Neutrophil (primary cell): ENCODE results near the gene EXOC6B.
"Not testable (repeated sequence)": the region's sequence is repeated elsewhere in the genome, so short reads cannot be mapped to it uniquely, and the experiment has no call there.

Experiments used
- H3K27ac ChIP-seq: fragments of 200-600 bp; sonication (generic); 2 replicates; pipeline ENCODE4 v1.5.1; 2016; ENCODE audit warnings: mild to moderate bottlenecking, moderate library complexity
- H3K27me3 ChIP-seq: fragments of 200-600 bp; sonication (generic); 2 replicates; pipeline ENCODE4 v1.6.0; 2016; ENCODE audit warnings: mild to moderate bottlenecking
- H3K36me3 ChIP-seq: fragments of 200-600 bp; sonication (generic); 2 replicates; pipeline ENCODE4 v1.5.1; 2017
- H3K4me1 ChIP-seq, 2 experiments: fragments of 200-600 bp in 1 of 2; sonication (generic) in 1 of 2; 1 replicate in 1 of 2; 2 replicates in 1 of 2; pipeline versions ENCODE4 v1.5.1 to v1.6.1; 2013 to 2016; ENCODE audit warnings: low read depth in 1 of 2, low read length in 1 of 2, mild to moderate bottlenecking in 1 of 2, moderate library complexity in 1 of 2; ENCODE audit not compliant: control insufficient read depth in 1 of 2, insufficient read depth in 1 of 2
- H3K4me3 ChIP-seq, 2 experiments: fragments of 200-600 bp in 1 of 2; sonication (generic) in 1 of 2; 1 replicate in 1 of 2; 2 replicates in 1 of 2; pipeline ENCODE4 v1.5.1; 2013 to 2016; ENCODE audit warnings: low read depth in 1 of 2, low read length in 1 of 2, mild to moderate bottlenecking in 1 of 2, moderate library complexity in 1 of 2
- H3K9me3 ChIP-seq: fragments of 200-600 bp; sonication (generic); 2 replicates; pipeline ENCODE4 v1.5.1; 2016
- TF ChIP-seq, protein P1 (sequence below): fragments of 200-600 bp; sonication (generic); IDR thresholded peaks from 2 replicates; pipeline ENCODE4 v1.5.1; 2016; ENCODE audit warnings: antibody characterized with exemption

The EXOC6B gene

DNA sequence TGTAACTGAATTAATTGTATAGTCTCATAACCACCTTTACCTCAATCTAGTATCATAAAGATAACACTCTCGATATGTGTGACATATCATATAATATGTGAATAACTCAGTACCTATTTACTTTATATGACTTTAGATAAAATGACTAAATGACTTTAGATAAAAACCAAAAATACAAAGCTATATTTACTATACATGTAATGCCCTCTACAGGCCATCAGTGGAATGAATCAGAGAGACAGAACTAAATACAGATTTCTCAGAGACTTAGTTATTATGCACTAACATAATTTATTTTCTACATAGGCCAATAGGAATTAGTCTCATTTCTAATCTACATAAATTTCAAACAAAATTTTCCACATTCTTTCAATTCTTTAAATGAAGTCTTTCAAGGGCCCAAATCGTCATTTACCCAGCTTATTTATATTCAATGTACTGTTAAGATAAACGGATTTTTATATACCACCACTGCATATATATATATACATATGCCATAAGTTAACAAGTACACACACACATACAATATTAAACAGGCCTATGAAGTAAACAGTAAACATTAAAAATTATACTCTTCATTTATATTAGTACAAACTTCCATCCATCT, 219.9 kb downstream of the EXOC6B start:
- no peak overlapping the region for H3K27ac ChIP-seq
- no peaks in the 10 kb centered on the region for H3K36me3 ChIP-seq
- H3K27me3 ChIP-seq, result no peaks in the 10 kb centered on the region
- no peaks in the 10 kb centered on the region for H3K4me1 ChIP-seq
- TF ChIP-seq, protein P1, sequence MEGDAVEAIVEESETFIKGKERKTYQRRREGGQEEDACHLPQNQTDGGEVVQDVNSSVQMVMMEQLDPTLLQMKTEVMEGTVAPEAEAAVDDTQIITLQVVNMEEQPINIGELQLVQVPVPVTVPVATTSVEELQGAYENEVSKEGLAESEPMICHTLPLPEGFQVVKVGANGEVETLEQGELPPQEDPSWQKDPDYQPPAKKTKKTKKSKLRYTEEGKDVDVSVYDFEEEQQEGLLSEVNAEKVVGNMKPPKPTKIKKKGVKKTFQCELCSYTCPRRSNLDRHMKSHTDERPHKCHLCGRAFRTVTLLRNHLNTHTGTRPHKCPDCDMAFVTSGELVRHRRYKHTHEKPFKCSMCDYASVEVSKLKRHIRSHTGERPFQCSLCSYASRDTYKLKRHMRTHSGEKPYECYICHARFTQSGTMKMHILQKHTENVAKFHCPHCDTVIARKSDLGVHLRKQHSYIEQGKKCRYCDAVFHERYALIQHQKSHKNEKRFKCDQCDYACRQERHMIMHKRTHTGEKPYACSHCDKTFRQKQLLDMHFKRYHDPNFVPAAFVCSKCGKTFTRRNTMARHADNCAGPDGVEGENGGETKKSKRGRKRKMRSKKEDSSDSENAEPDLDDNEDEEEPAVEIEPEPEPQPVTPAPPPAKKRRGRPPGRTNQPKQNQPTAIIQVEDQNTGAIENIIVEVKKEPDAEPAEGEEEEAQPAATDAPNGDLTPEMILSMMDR, result no peak
- H3K4me3 ChIP-seq, result no peak overlapping the region
- no peaks in the 10 kb centered on the region for H3K9me3 ChIP-seq

DNA sequence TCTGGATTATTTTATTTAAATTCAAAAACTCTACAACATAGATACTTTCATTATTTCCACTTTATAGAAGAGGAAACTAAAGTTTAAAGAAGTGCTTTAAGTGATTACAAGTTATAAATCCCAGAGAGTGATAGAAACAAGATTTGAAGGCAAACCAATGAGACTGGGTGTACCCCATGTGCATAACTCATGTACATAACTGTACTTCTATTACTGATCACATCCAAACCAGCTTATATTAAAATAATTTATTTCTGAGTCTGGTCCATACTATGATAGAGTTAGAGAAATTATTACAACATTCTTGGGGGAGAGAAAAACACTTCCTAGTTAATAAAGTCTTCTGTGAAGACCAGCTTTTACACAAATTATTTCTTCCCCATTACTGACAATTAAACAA, 221.4 kb downstream of the EXOC6B start:
- no peaks in the 10 kb centered on the region for H3K27me3 ChIP-seq
- no peaks in the 10 kb centered on the region for H3K4me1 ChIP-seq
- no peak overlapping the region for H3K4me3 ChIP-seq
- H3K36me3 ChIP-seq, result no peaks in the 10 kb centered on the region
- no peak overlapping the region for H3K27ac ChIP-seq
- TF ChIP-seq, protein P1, result no peak
- H3K9me3 ChIP-seq, result no peaks in the 10 kb centered on the region

DNA sequence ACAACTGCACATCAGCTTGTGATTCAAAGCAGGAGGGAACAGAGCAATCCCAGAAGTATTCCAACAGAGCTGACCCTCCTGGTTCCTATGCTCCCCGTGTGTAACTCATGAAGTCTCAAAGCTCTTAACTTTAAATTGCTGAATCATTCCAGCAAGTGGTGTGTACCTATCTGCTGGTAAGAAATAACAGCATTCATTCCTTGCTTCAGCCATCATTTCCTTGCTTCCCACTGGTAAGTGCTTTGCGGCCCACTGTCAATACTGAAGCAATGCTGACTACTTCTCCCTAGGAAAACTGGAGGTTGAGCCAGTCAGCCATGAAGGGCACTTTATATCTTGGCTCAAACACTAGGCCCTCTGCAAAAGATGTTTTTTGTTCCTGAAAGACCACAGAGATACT, 222.4 kb downstream of the EXOC6B start:
- H3K4me1 ChIP-seq, result no peaks in the 10 kb centered on the region
- TF ChIP-seq, protein P1, result no peak
- H3K9me3 ChIP-seq, result no peaks in the 10 kb centered on the region
- H3K27ac ChIP-seq, result no peak overlapping the region
- H3K27me3 ChIP-seq, result peaks cover 2% of the 10 kb centered on the region
- no peaks in the 10 kb centered on the region for H3K36me3 ChIP-seq
- H3K4me3 ChIP-seq, result no peak overlapping the region

DNA sequence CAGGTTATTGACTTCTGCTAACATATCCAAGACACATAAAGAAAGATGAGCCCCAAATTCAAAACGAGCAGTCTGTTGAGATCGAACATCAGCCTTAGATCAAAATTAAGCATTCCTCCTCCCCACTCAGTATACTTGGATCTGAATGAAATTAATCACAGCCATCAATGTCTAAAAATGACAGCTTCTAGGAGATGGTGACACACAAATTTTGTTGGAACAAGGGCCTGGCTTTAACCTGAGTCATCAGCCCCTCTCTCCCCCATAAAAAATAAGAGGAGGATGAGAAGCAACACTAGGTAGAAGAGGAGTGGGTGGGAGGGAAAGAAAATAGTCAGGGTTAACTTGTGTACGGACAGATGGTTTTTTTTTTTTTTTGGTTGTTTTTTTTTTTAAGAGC, 223.1 kb downstream of the EXOC6B start:
- H3K9me3 ChIP-seq, result no peaks in the 10 kb centered on the region
- H3K4me3 ChIP-seq, result no peak overlapping the region
- TF ChIP-seq, protein P1, result no peak
- H3K4me1 ChIP-seq, result no peaks in the 10 kb centered on the region
- H3K27ac ChIP-seq, result no peak overlapping the region
- no peaks in the 10 kb centered on the region for H3K36me3 ChIP-seq
- H3K27me3 ChIP-seq, result peaks cover 4% of the 10 kb centered on the region

DNA sequence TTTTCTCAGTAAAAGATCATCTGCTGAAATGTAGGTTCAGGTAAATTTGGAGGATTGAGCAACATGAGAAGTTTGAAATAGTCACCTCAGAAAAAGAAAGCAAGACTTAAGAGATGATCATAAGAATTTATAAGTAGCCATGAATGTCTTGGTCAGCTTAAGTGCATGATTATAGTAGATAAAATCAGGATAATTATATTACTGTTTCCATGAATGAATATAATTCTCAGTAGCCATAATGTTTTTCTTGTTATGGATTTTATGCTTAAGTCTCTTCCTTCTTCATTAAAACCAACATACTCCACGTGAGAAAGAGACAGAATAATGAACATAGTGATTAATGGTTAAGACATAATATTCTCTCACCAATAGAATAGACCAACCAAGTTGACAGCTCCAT, 223.7 kb downstream of the EXOC6B start:
- Histone ChIP-seq H3K4me1 (no peaks in the 10 kb centered on the region), H3K36me3 (no peaks in the 10 kb centered on the region)
- TF ChIP-seq, protein P1, result no peak

DNA sequence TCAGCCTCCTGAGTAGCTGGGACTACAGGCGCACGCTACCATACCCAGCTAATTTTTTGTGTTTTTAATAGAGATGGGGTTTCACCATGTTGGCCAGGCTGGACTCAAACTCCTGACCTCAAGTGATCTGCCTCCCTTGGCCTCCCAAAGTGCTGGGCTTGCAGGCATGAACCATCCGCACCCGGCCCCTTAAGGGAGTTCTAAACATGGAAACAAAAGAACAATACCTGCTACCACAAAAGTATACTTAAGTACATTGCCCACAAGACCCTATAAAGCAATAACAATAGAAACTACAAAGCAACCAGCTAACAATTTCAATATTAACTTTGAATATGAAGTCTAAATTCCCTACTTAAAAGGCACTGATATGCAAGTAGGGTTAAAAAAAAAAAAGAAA, 242.0 kb downstream of the EXOC6B start:
- not testable (repeated sequence) for H3K9me3 ChIP-seq, H3K4me3 ChIP-seq, H3K27ac ChIP-seq, H3K4me1 ChIP-seq, H3K36me3 ChIP-seq, H3K27me3 ChIP-seq

More for the DNA sequence above, 223.7 kb downstream of the EXOC6B start:
- no peak overlapping the region for H3K27ac ChIP-seq
- H3K4me3 ChIP-seq, result no peak overlapping the region
- no peaks in the 10 kb centered on the region for H3K9me3 ChIP-seq
- peaks cover 4% of the 10 kb centered on the region for H3K27me3 ChIP-seq
